IPS DF 4.7 (cell line): Measurements from ENCODE around the gene RAB8A.
A peak's percentile ranks its signal among the peaks of the same experiment; 100 is the strongest.

Experiments
- DNase-seq: peaks from one replicate; pipeline ENCODE4 v3.0.0-alpha.2; 2013; ENCODE audit warnings: low spot score; ENCODE audit errors: extremely low read depth

Gene RAB8A

GRCh38 chr19:16142032-16142580 lies 30.4 kb downstream of the RAB8A start:
- DNase-seq: no peak

GRCh38 chr19:16143399-16144215 lies 31.9 kb downstream of the RAB8A start, which contains the start of gene HSH2D:
Gene HSH2D (plus strand): TSS chr19:16143685. CDS start chr19:16148751, 5,066 bp downstream.
- peak; percentile 38 for DNase-seq

- no peak for DNase-seq
Measured at GRCh38 chr19:16144216-16144581, 32.5 kb downstream of the RAB8A start.

GRCh38 chr19:16146112-16146511 lies 34.4 kb downstream of the RAB8A start:
- no peak for DNase-seq

GRCh38 chr19:16148443-16149229 lies 36.9 kb downstream of the RAB8A start:
- no peak for DNase-seq

GRCh38 chr19:16153582-16154336 lies 42.1 kb downstream of the RAB8A start:
- DNase-seq: no peak

DNA sequence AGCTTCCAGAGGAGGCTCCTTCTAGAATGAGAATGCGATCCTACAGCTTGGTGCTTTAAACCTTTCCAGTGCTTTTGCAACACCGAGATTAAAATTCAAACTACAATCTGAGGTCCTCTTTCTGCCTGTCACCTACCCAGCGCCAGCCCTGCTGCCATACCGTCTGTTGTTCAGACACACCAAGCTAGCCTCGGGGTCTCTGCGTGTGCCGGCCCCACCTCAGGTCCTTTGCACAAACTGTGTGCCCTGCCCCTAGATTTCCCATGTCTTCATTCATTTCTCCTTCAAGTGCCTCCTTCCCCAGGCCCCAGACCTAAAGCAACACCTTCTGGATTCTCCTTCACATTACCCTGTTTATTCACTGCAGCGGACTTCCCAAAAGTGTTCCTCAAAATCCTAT lies 42.9 kb downstream of the RAB8A start:
- DNase-seq: no peak

GRCh38 chr19:16155128-16155527 lies 43.4 kb downstream of the RAB8A start:
- no peak for DNase-seq

GRCh38 chr19:16156904-16157303 lies 45.2 kb downstream of the RAB8A start:
- no peak for DNase-seq

- DNase-seq: no peak
Measured at GRCh38 chr19:16157601-16158000, 45.9 kb downstream of the RAB8A start.

- DNase-seq: no peak
Measured at GRCh38 chr19:16159655-16160054, 48.0 kb downstream of the RAB8A start.

- DNase-seq: no peak
Measured at GRCh38 chr19:16160445-16160942, 48.8 kb downstream of the RAB8A start.

- DNase-seq: no peak
Measured at GRCh38 chr19:16160943-16161560, 49.4 kb downstream of the RAB8A start.

DNA sequence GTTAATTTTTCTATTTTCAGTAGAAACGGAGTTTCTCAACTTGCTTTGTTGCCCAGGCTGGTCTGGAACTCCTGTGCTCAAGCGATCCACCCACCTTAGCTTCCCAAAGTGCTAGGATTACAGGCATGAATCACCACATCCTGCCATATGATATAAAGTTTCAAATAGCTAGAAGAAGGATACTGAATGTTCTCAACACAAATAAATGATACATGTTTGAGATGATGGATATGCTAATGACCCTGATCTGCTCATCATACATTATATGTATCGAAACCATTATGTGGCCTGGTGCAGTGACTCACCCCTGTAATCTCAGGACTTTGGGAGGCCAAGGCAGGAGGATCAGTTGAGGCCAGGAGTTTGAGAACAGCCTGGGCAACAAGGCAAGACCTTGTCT lies 50.2 kb downstream of the RAB8A start:
- DNase-seq: no peak

DNA sequence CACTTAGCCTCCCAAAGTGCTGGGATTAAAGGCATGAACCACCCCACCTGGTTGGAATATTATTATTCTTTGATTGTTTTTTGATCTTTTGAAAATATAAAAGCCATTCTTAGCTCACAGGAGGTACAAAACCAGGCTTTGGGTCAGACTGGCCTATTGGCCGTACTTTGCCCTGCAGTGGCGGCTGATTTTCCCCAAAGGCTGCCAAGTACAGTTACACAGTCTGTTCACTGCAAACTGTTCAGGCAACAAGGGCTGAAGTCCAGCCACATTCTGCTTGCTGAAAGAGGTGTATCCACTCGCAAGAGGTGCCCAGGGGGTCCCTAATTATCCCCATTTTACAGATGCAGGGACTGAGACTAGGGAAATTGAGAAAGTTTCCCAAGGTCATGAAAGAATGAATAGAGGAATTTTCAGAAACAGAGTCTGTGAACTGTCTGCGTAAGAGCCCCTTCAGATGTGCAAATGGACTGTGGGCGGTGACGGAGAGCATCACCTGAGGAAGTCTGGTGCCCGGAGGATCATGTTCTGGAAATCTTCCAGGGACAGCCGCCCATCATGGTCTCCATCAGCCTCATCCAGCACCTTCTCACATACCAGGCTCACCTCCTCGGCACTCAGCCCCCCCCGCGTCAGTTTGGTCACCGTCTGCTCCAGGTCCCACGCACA lies 52.7 kb downstream of the RAB8A start:
- no peak for DNase-seq

GRCh38 chr19:16166417-16166816 lies 54.7 kb downstream of the RAB8A start:
- DNase-seq: no peak

DNA sequence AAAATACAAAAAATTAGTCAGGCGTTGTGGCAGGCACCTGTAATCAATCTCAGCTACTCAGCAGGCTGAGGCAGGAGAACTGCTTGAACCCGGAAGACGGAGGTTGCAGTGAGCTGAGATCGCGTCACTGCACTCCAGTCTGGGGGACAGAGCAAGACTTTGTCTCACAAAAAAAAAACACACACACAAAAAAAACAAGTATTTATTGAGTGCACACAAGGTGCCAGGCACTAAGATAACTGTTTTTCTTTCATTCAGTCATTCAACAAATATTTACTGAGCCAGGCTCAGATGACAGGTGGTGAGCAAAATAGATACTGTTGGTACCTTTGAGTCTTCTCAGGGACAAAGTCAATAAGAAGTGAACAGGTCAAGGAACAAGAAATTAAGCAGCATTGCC lies 55.4 kb downstream of the RAB8A start:
- DNase-seq: no peak

- DNase-seq: no peak
Measured at GRCh38 chr19:16168465-16169081, 56.9 kb downstream of the RAB8A start.

DNA sequence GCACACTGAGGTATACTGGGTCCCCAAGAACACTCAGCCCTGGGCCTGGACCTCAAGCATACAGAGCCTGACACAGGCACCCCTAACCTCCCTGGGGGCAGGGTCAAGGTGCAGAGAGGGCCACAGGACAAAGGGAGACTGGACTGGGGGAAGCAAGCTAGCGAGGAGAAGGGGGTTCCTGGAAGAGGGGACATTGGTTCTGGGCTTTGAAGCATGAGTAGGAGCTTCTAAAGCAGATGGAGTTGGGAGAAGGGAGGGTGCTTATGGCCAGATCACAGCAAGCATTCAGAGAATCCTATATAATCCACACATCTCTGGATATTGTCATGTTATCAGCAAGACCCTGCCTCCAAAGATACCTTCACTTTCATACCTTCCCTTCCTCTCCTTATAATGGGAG lies 58.4 kb downstream of the RAB8A start:
- no peak for DNase-seq

DNA sequence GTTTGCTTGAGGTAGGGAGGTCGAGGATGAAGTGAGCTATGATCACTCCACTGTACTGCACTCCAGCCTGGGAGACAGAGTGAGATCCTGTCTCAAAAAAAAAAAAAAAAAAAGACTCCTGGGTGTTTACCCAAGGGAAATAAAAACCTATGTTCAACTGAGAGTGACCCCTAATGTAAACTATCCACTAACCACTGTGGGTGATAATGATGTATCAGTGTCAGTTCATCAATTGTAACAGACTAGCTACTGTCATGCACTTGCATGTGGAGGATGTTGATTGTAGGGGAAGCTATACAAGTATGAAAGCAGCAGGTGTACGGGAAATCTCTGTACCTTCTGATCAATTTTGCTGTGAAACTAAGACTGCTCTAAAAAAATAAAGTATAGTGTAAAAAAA lies 64.3 kb downstream of the RAB8A start:
- no peak for DNase-seq
